GM12878 (cell line): ENCODE results near the gene CARD10. TPM values are rescaled to one million over a fixed set of nuclear protein-coding genes. Genes with fewer than 3 reads are reported as not detected.

Experiments used
- BCLAF1 ChIP-seq: fragments of 450-650 bp; IDR thresholded peaks from 2 replicates; pipeline ENCODE4 v1.6.1; 2017; ENCODE audit warnings: antibody characterized with exemption, mild to moderate bottlenecking, moderate library complexity
- EED ChIP-seq: sonication (generic); IDR thresholded peaks from 2 replicates; pipeline ENCODE4 v1.6.1; 2016; ENCODE audit warnings: antibody characterized with exemption, low read depth
- EGR1 ChIP-seq, 2 experiments: IDR thresholded peaks; 1 replicate in 1 of 2; 2 replicates in 1 of 2; pipeline ENCODE4 v1.6.1; 2011 to 2012; ENCODE audit warnings: low read depth in 2 of 2, low read length in 2 of 2, borderline replicate concordance in 1 of 2, mild to moderate bottlenecking in 1 of 2, moderate library complexity in 1 of 2
- EZH2 ChIP-seq: IDR thresholded peaks from 2 replicates; pipeline ENCODE4 v1.6.1; 2012; ENCODE audit warnings: low read depth, mild to moderate bottlenecking, control low read depth, inconsistent platforms, low read length, borderline replicate concordance; ENCODE audit not compliant: control insufficient read depth
- NBN ChIP-seq: fragments of 450-650 bp; IDR thresholded peaks from 2 replicates; pipeline ENCODE4 v1.6.1; 2016
- PAX5 ChIP-seq: IDR thresholded peaks from 2 replicates; pipeline ENCODE4 v1.6.1; 2011; ENCODE audit warnings: low read depth, low read length, borderline replicate concordance
- SIN3A ChIP-seq: IDR thresholded peaks from 2 replicates; pipeline ENCODE4 v1.6.1; 2012; ENCODE audit warnings: low read depth, low read length, improper control_type of control experiment
- SUZ12 ChIP-seq: fragments of 200-600 bp; sonication (generic); IDR thresholded peaks from one replicate; pipeline ENCODE4 v1.6.1; 2018; ENCODE audit warnings: antibody characterized with exemption, mild to moderate bottlenecking; ENCODE audit not compliant: unreplicated experiment
- TBL1XR1 ChIP-seq: IDR thresholded peaks from 2 replicates; pipeline ENCODE4 v1.6.1; 2012; ENCODE audit warnings: low read depth, low read length, improper control_type of control experiment
- USF1 ChIP-seq: IDR thresholded peaks from 2 replicates; pipeline ENCODE4 v1.6.1; 2011; ENCODE audit warnings: borderline replicate concordance, low read depth, mild to moderate bottlenecking, moderate library complexity, mixed read lengths, low read length; ENCODE audit not compliant: insufficient read depth; ENCODE audit errors: extremely low read length
- polyA plus RNA-seq, 11 experiments: library from polyadenylated mRNA; depleted of rRNA in 4 of 11; unstranded in 6 of 11; stranded (reverse) in 5 of 11; fragments of >200 nt; fragmentation: Nextera tagmentation in 4 of 11; fragmentation: Illumina TruSeq in 1 of 11; extraction: Ambion mirVana in 4 of 11; extraction: Trizol in 1 of 11; gene quantifications; 1 replicate in 1 of 11; 2 replicates in 10 of 11; pipeline versions ENCODE4 v1.2.1 to v1.2.3, GENCODE V29; 2011 to 2016; ENCODE audit warnings: inconsistent platforms in 2 of 11, missing spikeins in 2 of 11, low read depth in 1 of 11
- total RNA-seq, 4 experiments: library from RNA; depleted of rRNA in 3 of 4; stranded (reverse); fragments of >200 nt in 3 of 4; fragmentation: Illumina TruSeq in 1 of 4; extraction: Trizol in 1 of 4; gene quantifications; 2 replicates each; pipeline versions ENCODE4 v1.2.1 to v1.2.3, GENCODE V29; 2013 to 2021

Gene CARD10
- total and polyA plus RNA-seq, 10 of the 15 experiments (the other 5 are each of a cell fraction or from before 2014, with no cell fraction given) = 0.08 to 0.10 (median 0.10) TPM; not detected in 7

GRCh38 chr22:37561212-37562048 lies 42.2 kb upstream of the CARD10 start (continued):
- TF ChIP-seq EED (no peak; the same call in 1 of the 2 replicates), NBN (no peak), BCLAF1 (no peak), EZH2 (no peak), SIN3A (no peak), SUZ12 (peak; percentile 84), USF1 (peak; percentile 6), TBL1XR1 (no peak), PAX5 (no peak), EGR1 (IDR thresholded peaks at IDR 0.05; ENCODE audit: borderline replicate concordance in 1 of 2, low read depth in 2 of 2, low read length in 2 of 2) (peak in 1 of 2 experiments; percentile 86; a peak in 2 of 3 replicates)
